GM12873 (cell line): Measurements from ENCODE around the gene KRT85.

Experiments used
- TF ChIP-seq, protein P1 (sequence below): IDR thresholded peaks from 2 replicates; pipeline ENCODE4 v1.5.1; 2012; ENCODE audit warnings: low read depth, mild to moderate bottlenecking, moderate library complexity, low read length, control low read depth; ENCODE audit not compliant: insufficient read depth; ENCODE audit errors: missing control alignments

The KRT85 gene

GRCh38 chr12:52363111-52363679, 4.1 kb downstream of the KRT85 start:
- TF ChIP-seq, protein P1, sequence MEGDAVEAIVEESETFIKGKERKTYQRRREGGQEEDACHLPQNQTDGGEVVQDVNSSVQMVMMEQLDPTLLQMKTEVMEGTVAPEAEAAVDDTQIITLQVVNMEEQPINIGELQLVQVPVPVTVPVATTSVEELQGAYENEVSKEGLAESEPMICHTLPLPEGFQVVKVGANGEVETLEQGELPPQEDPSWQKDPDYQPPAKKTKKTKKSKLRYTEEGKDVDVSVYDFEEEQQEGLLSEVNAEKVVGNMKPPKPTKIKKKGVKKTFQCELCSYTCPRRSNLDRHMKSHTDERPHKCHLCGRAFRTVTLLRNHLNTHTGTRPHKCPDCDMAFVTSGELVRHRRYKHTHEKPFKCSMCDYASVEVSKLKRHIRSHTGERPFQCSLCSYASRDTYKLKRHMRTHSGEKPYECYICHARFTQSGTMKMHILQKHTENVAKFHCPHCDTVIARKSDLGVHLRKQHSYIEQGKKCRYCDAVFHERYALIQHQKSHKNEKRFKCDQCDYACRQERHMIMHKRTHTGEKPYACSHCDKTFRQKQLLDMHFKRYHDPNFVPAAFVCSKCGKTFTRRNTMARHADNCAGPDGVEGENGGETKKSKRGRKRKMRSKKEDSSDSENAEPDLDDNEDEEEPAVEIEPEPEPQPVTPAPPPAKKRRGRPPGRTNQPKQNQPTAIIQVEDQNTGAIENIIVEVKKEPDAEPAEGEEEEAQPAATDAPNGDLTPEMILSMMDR: no peak

GRCh38 chr12:52362118-52362726, 5.1 kb downstream of the KRT85 start:
- TF ChIP-seq, protein P1: peak; percentile 57

DNA sequence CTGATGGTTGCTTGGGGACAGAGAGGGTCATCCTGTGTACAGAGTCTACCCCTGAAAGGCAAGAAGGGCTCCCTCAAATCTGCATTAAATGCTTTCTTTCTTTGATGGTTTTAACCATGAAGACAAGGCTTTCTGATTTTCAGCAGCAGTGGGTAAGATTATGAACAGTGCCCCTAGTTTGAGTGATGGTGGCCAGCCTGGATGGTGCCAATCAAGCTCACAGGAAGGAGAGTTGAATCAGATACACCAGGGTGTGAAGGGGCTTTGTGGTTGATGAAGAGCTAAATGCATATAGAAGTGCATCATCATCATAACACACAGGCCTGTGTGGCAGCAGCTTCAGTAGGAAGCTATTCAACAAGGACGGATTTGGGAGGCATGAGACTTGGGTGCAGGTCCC, 5.7 kb downstream of the KRT85 start:
- TF ChIP-seq, protein P1: no peak

DNA sequence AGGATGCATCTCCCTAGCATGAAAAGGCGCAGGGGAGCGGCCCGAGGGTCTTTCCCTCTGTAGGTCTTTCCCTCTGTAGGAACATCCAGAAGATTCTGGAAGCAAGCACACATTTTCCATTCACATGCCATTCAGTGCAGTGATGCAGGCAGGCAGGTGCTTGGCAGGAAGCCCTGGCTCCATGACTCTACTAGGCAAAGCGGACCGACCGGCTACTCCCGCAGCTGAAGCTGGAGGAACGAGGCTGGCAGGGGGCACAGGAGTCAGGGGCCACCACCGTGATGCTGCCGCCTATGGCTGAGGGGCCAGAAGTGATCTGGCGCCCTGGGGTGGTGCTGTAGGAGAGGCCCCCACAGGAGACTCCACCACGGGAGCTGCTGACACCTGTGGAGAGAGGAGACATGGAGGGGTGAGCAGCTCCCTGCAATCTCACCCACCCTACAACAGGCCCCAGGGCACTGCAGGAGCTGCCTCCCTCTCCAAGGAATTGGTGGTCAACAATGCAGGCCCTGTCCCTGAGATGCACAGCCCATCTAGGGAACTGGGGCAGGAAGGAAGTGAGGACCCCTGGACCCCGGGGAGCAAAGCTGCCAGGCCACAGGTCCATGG, 6.5 kb downstream of the KRT85 start:
- TF ChIP-seq, protein P1: no peak

DNA sequence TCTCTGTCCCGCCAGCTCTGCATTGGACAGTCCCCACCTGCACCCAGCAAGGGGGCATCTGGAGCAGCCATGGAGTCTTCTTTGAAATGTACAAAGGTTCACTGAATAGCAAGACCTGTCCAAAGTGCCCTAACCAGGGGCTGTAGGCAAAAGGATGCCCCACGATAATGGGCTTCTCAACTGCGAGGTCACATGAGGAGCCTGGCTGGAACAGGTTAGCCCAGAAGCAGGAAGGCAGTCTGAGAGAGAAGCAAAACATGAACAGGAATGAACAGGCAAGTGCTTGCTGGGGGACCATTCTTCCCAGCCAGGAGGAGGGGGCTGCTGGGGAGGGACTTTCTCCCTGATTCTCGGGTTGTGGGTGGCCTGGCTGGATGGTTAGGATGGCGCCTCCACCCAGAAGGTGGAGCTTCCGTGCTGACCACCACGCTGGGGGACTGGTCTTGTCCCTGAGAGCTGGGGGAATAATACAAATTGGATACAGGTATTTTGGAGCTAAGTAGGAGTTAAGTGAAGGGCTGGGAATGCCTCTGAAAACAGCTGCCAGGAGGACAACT, 7.1 kb downstream of the KRT85 start:
- TF ChIP-seq, protein P1: no peak

DNA sequence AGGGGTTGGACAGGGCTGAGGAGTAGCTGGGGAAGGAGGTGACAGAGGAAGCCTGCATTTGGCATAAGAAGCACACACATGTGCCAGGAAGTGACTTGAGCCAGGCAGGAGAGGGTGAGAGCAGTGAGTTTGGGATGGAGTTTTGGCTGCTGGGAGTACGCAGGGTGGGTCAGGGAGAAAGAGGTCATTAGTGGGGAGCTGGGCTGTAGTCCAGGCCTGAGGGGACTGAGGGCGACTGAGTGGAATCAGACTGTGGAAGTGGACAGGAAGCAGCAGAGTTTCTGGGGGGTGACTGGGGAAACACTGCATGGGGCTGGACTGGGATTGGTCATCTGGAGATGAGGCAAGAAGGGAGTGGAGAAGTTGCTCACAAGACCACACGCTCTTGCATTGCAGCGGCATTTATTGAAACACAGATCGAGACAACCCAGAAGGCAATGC, 7.6 kb downstream of the KRT85 start:
- TF ChIP-seq, protein P1: no peak

GRCh38 chr12:52358575-52359350, 8.5 kb downstream of the KRT85 start:
- TF ChIP-seq, protein P1: peak; percentile 41
